ENCODE results near the gene RTN4IP1. TPM values are rescaled to one million over a fixed set of nuclear protein-coding genes. Genes with fewer than 3 reads are reported as not detected.

RTN4IP1 gene, protein sequence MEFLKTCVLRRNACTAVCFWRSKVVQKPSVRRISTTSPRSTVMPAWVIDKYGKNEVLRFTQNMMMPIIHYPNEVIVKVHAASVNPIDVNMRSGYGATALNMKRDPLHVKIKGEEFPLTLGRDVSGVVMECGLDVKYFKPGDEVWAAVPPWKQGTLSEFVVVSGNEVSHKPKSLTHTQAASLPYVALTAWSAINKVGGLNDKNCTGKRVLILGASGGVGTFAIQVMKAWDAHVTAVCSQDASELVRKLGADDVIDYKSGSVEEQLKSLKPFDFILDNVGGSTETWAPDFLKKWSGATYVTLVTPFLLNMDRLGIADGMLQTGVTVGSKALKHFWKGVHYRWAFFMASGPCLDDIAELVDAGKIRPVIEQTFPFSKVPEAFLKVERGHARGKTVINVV
- 3.8 TPM for total RNA-seq

DNA sequence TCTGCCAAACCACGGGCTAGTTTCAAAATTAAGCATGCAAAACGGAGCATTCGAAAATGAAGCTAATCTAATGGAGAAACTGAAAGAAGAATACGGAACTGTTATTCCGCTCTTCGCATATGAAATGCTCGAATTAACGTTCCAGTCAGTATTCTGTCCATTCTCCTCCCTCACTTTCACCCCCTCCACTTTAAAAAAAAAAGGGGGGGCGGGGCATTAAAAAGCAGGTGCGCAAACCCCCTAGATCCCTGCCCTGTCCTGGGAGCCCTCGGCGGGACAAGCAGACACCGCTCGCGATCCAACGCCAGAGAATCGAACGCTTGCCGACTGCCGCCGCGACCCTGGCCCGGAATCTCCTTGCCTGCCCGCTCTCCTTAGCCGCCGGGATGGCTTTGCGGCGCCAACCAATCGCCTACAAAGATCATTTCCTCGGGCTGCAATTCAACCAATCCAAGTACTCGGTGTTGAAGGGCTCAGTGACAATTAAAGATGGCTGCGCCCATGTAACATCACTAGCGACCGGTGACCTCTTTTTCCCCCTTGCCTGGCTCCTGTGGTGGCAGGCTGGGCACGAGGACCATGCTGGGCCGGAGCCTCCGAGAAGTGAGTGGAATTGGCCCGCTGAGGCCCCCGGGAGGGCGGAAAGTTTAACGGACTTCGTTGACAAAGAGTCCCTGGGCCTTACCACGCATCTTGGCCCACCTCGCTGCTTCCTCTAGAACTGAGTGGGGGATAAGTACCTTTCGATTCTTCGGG lies at the start of gene RTN4IP1, which contains the start of gene QRSL1:
TSS of gene RTN4IP1 (minus strand) at position 396 of the 756 bp plus-strand sequence. CDS start 477 bp downstream, outside the sequence.
TSS of gene QRSL1 (plus strand) at position 476 of the 756 bp plus-strand sequence. CDS start at position 580, 104 bp downstream.
- peak; percentile 76 to 96 (median 91) for DNase-seq (ENCODE audit: low read depth in 2 of 3, low spot score in 2 of 3)

DNA sequence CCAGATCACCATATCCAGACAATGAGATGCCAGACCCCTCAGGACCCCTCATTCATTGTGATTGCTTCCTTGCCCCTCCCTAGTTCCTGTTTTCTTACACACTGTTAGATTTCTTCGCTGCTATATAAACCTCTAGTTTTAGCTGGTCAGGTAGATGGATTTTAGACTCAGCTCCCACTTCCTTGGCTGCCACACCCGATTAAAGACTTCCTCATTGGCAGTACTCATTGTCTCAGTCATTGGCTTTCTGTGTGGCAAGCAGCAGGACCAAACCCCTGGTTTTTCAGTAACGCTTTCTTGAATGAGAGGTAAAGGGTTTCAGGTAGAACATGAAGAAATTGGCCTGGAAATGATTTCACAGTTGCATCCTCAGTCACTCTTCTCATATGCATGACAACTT lies 48.0 kb upstream of the RTN4IP1 start:
- DNase-seq (ENCODE audit: low read depth in 2 of 3, low spot score in 2 of 3) = no peak

DNA sequence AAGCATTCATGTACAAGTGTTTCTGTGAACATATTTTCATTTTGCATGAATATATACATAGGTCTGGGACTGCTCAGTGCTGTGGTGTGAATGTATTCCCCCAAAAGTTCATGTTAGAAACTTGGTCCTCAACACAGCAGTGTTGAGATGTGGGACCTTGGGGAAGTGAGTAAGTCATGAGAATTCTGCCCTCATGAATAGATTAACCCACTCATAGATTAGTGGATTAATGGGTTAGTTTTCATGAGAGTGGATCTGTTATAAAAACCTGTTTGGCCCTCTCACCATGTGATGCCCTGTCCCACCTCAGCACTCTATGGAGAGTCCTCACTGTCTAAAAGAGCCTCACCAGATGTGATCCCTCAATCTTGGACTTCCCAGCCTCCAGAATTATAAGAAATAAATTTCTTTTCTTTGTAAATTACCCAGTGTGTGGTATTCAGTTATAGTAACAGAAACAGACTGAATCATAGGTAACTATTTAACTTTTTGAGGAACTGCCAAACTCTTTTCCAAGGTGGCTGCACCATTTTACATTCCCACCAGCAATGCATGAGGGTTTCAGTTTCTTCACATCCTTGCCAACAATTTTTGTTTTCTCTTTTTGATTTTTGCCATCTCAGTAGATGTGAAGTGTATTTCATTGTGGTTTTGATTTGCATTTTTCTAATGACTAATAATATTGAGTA lies 45.4 kb upstream of the RTN4IP1 start:
- DNase-seq (ENCODE audit: low read depth in 2 of 3, low spot score in 2 of 3) = no peak

DNA sequence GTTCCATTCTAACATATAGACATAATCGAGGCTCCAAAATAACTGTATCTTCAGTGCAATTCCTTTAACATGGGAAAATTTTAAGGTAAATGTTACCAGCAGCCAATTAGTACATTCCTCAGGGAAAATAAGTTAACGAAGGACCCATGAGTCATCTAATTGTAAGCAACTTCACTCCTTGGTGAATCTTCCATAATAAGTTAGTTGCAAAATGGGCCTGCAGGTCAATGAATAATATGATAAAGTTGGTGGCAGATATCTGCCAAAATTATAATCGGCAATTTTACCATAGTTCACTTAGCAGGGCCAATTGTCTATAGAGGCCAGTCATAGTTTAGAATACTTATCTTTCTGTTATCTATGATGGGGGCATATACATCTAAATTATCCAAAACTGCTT lies 42.4 kb upstream of the RTN4IP1 start:
- DNase-seq (ENCODE audit: low read depth in 2 of 3, low spot score in 2 of 3) = no peak

DNA sequence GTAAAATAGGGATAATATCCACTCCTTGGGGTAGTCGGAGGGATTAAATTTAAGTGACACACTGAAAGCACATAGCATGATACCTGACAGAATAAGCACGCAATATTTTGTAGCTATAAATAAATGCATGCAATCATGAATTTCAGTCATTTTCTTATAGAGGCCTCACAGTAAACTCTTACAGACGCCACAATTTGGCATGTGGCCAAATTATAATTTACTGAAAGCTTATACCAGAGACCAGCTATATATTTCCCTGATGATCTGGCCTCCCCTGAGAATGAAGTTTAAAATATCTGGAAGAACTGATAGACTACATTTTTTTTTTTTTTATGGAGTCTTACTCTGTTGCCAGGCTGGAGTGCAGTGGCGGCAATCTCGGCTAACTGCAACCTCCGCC lies 40.9 kb upstream of the RTN4IP1 start:
- no peak for DNase-seq (ENCODE audit: low read depth in 2 of 3, low spot score in 2 of 3)

DNA sequence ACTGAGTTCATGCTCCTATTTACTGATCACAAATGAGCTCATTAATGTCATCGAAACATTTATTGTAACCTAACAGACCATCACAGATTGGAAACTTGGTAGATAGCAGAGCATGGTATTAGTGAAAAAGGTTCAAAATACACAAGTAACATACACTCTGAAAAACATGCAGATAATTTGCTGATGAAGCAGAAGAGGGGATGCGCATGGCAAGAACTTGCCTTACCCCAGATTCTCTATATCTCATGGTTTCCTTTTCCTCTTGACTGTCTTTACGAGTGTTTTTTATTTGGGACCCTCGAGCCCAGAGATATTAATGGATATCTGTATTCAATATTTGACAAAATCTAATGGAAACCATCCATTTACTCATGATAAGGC lies 37.7 kb upstream of the RTN4IP1 start:
- no peak for DNase-seq (ENCODE audit: low read depth in 2 of 3, low spot score in 2 of 3)

- DNase-seq (ENCODE audit: low read depth in 2 of 3, low spot score in 2 of 3) = peak in 1 of 3 donors; percentile 4
Observed at GRCh38 chr6:106666282-106667021, 37.2 kb upstream of the RTN4IP1 start.

DNA sequence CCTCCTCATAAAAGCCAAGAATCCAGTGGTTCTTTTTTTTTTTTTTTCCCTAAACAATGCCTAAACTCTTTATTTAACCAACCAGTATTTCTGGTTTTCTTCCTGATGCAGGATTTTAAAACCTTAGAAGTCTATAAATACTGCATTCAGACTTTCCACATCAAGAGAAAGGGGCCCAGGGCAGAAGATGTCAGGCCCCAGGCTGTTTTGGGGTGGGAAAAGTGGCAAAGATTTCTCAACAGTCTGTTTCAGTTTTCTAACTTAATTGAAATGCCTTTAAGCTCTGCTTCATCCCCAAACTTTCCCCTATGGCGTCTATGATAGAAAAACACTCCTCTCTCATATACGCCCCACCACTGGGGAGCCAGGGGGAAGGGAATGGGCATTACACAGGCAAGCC lies 33.2 kb upstream of the RTN4IP1 start:
- DNase-seq (ENCODE audit: low read depth in 2 of 3, low spot score in 2 of 3) = no peak

DNA sequence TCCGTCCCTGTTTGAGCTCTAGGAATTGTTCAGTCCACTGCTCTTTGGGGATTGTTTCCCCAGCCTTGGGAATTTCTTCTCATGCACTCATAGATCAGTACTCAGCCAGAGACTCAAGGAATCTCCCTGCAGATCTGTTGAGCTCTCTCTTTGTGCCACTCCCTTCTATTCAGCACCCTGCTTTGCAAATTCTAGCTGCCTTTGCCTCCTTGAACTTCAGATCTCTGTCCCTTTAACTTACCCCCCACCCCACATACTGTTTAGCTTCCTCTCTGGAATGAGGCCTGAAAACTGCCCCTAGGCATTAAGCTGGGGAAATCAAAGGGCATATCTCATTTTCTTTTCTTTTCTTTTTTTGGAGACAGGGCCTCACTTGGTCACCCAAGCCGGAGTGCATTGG lies 30.6 kb upstream of the RTN4IP1 start:
- DNase-seq (ENCODE audit: low read depth in 2 of 3, low spot score in 2 of 3) = no peak

DNA sequence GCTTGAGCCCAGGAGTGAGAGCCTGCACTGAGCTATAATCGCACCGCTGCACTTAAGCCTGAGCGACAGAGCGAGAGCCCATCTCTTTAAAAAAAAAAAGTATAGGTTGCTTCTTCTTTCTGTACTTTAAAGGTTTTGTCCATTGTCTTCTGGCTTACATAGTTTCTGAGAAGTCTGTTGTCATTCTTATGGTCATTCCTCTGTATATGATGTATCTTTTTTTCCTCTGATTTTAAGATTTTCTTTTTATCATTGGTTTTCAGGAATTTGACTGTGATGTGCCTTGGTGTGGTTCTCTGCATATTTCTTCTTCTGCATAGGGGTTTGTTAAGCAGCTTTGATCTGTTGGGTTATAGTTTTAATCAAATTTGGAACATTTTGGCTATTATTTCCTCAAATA lies 29.2 kb upstream of the RTN4IP1 start:
- peak in 1 of 3 donors; percentile 43 for DNase-seq (ENCODE audit: low read depth in 2 of 3, low spot score in 2 of 3)

DNA sequence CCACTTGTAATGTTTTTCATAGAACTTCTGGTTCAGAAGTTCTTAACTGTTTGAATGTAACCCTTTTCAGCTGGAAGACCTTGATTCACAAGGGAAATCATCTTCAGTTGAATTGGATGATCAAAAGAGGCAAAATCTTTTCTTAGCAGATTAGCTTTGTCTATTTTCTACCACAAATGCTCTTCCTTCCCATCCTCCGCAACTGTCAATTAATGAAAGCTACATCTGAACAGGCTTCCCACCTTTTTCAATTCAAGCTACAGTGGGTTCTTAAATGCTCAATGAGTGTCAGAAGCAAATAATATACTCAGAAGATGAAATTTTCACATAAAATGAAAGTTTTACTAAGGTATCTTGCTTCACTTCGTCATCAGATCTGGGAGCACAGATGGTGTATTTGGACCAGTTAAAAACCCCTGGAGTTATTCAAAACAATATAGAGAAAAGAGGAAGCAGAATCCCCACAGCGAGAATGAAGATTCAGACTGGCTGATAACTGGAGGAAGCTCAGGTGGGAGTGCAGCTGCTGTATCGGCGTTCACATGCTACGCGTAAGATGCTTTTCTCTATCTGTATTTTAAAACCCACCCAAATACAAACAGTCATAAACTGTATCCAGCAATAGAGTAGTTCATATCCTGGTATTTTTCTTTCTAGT lies 19.5 kb upstream of the RTN4IP1 start:
- DNase-seq (ENCODE audit: low read depth in 2 of 3, low spot score in 2 of 3) = no peak

DNA sequence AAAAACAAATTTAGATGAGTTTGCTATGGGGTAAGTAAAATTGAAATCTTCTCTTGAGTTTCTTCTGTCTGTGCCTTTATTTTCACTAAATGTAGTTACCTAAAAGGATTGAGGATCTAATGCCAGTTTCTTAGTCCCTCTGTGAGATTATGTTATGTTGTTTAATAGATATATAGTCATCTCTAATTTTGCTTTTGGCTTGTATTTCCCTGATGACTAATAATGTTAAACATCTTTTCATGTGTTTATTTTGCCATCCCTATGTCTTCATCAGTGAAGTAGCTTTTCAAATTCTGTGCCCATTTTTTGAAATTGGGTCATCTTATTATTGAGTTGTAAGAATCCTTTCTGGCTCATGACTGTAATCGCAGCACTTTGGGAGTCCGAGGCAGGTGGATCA lies 13.8 kb upstream of the RTN4IP1 start:
- no peak for DNase-seq (ENCODE audit: low read depth in 2 of 3, low spot score in 2 of 3)

DNA sequence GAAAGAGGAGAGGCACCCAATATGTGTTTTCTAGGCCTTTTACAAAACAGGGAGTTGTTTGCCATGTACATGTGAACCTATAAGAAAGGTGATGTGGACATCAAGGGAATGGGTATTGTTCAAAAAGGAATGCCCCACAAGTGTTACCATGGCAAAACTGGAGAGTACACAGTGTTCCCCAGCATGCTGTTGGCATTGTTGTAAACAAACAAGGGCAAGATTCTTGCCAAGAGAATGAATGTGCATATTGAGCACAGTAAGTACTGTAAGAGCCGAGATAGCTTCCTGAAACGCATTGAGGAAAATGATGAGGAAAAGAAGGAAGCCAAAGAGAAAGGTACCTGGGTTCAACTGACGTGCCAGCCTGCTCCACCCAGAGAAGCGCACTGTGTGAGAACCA lies 13.2 kb upstream of the RTN4IP1 start:
- DNase-seq (ENCODE audit: low read depth in 2 of 3, low spot score in 2 of 3) = no peak

- no peak for DNase-seq (ENCODE audit: low read depth in 2 of 3, low spot score in 2 of 3)
Observed at GRCh38 chr6:106639812-106640211, 10.5 kb upstream of the RTN4IP1 start.

DNA sequence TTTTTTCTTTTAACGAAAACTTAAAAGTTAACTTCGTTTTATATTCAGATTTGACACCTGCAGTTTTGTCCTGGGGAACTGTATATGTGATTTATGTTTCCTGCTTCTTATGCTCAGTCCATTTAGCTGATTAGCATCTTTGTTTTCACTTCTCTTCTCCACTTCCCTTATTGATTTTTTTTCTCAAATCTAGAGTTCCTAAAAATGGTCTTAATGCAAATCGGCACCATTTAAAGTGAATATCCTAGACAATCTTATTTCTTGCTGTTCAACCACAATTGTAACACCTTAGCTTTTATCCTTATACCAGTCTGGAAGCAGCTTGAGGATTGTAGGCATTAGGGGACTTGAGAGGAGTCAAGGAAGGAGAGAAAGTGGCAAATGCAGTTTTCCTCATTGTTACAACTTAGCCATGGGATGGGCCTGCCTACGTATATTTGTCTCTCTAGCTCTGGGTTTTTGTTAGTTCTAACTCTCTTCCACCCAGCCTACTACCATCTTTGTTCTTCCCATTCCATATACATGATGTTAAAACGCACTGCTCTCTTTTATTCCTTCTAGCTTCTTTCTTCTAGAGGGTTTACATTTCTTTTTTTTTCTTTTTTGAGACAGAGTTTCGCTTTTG lies 8.5 kb upstream of the RTN4IP1 start:
- peak in 1 of 3 donors; percentile 64 for DNase-seq (ENCODE audit: low read depth in 2 of 3, low spot score in 2 of 3)

- DNase-seq (ENCODE audit: low read depth in 2 of 3, low spot score in 2 of 3) = no peak
Observed at GRCh38 chr6:106637051-106637716, 7.9 kb upstream of the RTN4IP1 start.

GRCh38 chr6:106634565-106634964 lies 5.3 kb upstream of the RTN4IP1 start:
- DNase-seq (ENCODE audit: low read depth in 2 of 3, low spot score in 2 of 3) = no peak

DNA sequence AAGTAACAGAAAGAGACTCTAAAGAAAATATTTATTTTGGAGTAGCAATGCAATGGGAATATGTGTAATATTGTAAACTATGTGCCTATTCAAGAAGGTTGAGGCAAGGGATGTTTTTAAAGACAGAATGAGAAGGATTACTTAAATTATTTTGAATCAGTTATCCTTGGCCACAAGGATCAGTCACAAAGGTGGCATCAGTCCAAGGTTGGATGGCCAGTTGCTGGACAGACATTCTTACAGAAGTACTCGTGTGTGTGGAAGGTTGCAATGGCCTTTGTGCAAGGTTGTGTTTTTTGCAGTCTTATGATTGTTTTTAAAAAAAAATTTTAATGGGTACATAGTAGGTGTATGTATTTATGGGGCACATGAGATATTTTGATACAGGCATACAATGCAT lies 2.0 kb upstream of the RTN4IP1 start:
- no peak for DNase-seq (ENCODE audit: low read depth in 2 of 3, low spot score in 2 of 3)

DNA sequence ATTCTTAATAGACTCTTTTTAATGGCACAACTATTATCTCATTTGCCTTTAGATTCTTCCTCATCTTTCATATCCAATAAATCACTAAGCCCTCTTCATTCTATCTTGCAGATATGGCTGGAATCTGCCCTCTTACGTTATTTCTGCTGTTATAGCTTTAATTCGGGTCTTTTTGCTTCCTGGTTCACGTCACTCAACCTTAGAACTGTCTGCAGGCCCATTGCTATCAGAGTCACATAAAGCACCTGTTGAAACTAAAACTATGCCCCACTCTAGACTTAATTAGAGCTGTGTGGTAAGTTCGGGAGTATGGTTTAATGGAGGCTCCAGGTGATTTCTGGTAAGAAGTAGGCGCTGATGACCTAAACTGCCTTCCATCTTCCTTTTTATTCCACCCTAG lies 1.1 kb upstream of the RTN4IP1 start:
- DNase-seq (ENCODE audit: low read depth in 2 of 3, low spot score in 2 of 3) = no peak
